H1 (cell line): ENCODE data around the gene UBAP1. TPM values are rescaled to one million over a fixed set of nuclear protein-coding genes. Genes with fewer than 3 reads are reported as not detected.
"Not testable (repeated sequence)": the region's sequence is repeated elsewhere in the genome, so short reads cannot be mapped to it uniquely, and the experiment has no call there.

Experiments used
- CTCF ChIA-PET: fragments of 300-600 bp; sonication (Branson Sonifier 250); formaldehyde crosslinking; loops from one replicate; lab custom pipeline; 2021; ENCODE audit not compliant: partially characterized antibody; lab: Charles Lee
- POLR2A ChIA-PET: fragments of 300-600 bp; sonication (Branson Sonifier 250); formaldehyde crosslinking; loops from one replicate; lab custom pipeline; 2021; ENCODE audit warnings: inconsistent platforms; ENCODE audit not compliant: partially characterized antibody; lab: Charles Lee
- DNase-seq, 2 experiments: peaks; one replicate each; pipeline versions ENCODE4 v3.0.0 to v3.0.0-alpha.2; 2010 to 2022; ENCODE audit warnings: low spot score in 2 of 2, low read depth in 1 of 2, mixed read lengths in 1 of 2
- FAIRE-seq: peaks from 2 replicates; lab custom pipeline; 2011; peaks lifted over from hg19 to GRCh38; lab: Jason Lieb, UNC
- H2AFZ ChIP-seq: 2 replicates; pipeline ENCODE4 v1.8.1; 2012; ENCODE audit warnings: low read length, inconsistent platforms
- H2AK5ac ChIP-seq: 2 replicates; pipeline ENCODE4 v1.6.1; 2013; ENCODE audit warnings: low read depth, low read length
- H2BK120ac ChIP-seq: replicated peaks from 2 replicates; pipeline ENCODE3; 2013; ENCODE audit warnings: low read depth, low read length, inconsistent platforms
- H2BK12ac ChIP-seq: 2 replicates; pipeline ENCODE4 v1.6.1; 2013; ENCODE audit warnings: low read depth, low read length
- H2BK15ac ChIP-seq: 2 replicates; pipeline ENCODE4 v1.6.1; 2013; ENCODE audit warnings: low read length
- H2BK20ac ChIP-seq: 2 replicates; pipeline ENCODE4 v1.6.1; 2013; ENCODE audit warnings: low read length
- H2BK5ac ChIP-seq: 2 replicates; pipeline ENCODE4 v1.6.1; 2013; ENCODE audit warnings: low read depth, low read length
- H3K14ac ChIP-seq: 2 replicates; pipeline ENCODE4 v1.6.1; 2013; ENCODE audit warnings: inconsistent platforms; ENCODE audit not compliant: insufficient read length
- H3K18ac ChIP-seq: 2 replicates; pipeline ENCODE4 v1.6.1; 2013; ENCODE audit warnings: low read length; ENCODE audit errors: extremely low read depth
- H3K23ac ChIP-seq: 2 replicates; pipeline ENCODE4 v1.6.1; 2013; ENCODE audit warnings: inconsistent platforms; ENCODE audit not compliant: insufficient read length
- H3K23me2 ChIP-seq: 2 replicates; pipeline ENCODE4 v1.6.1; 2013; ENCODE audit warnings: low read depth, low read length
- H3K27ac ChIP-seq: 2 replicates; pipeline ENCODE4 v1.6.1; 2011; ENCODE audit warnings: low read depth, low read length, inconsistent platforms
- H3K27me3 ChIP-seq, 4 experiments: replicated peaks in 1 of 4; 1 replicate in 1 of 4; 2 replicates in 3 of 4; pipeline versions ENCODE4 v1.6.1 to v1.8.1; 2011 to 2013; ENCODE audit warnings: low read length in 3 of 4, mild to moderate bottlenecking in 3 of 4, inconsistent platforms in 2 of 4, mixed read lengths in 2 of 4, moderate library complexity in 1 of 4; ENCODE audit not compliant: control insufficient read depth in 3 of 4, insufficient read depth in 3 of 4; ENCODE audit errors: extremely low read depth in 1 of 4
- H3K36me3 ChIP-seq, 4 experiments: 2 replicates each; pipeline versions ENCODE4 v1.6.1 to v1.8.1; 2011 to 2013; ENCODE audit warnings: mild to moderate bottlenecking in 4 of 4, low read length in 3 of 4, moderate library complexity in 2 of 4, control low read depth in 1 of 4, inconsistent platforms in 1 of 4; ENCODE audit not compliant: insufficient read depth in 4 of 4, control insufficient read depth in 2 of 4
- H3K4ac ChIP-seq: replicated peaks from 2 replicates; pipeline ENCODE3; 2013; ENCODE audit warnings: low read length, low read depth, mixed read lengths, inconsistent platforms; ENCODE audit not compliant: insufficient read length
- H3K4me1 ChIP-seq, 4 experiments: replicated peaks in 1 of 4; 1 replicate in 1 of 4; 2 replicates in 3 of 4; pipeline versions ENCODE4 v1.6.1 to v1.8.1; 2011 to 2013; ENCODE audit warnings: low read length in 3 of 4, inconsistent platforms in 2 of 4, mixed read lengths in 1 of 4; ENCODE audit not compliant: insufficient read depth in 4 of 4, control insufficient read depth in 3 of 4
- H3K4me2 ChIP-seq, 2 experiments: 2 replicates each; pipeline versions ENCODE4 v1.6.1 to v1.8.1; 2011 to 2013; ENCODE audit warnings: low read depth in 2 of 2, low read length in 2 of 2, control low read depth in 1 of 2, inconsistent platforms in 1 of 2, mild to moderate bottlenecking in 1 of 2; ENCODE audit not compliant: insufficient read depth in 1 of 2
- H3K4me3 ChIP-seq, 4 experiments: fragments of 200-600, 300-600 bp in 1 of 4; sonication (generic), shearing (Covaris generic), sonication (Bioruptor Twin) in 1 of 4; 2 replicates each; pipeline versions ENCODE4 v1.5.1 to v1.8.1; 2011 to 2016; ENCODE audit warnings: low read length in 4 of 4, low read depth in 3 of 4, control low read depth in 2 of 4, inconsistent platforms in 2 of 4, mild to moderate bottlenecking in 2 of 4, mixed read lengths in 1 of 4, moderate library complexity in 1 of 4; ENCODE audit not compliant: insufficient read depth in 2 of 4; ENCODE audit errors: extremely low read depth in 1 of 4
- H3K56ac ChIP-seq: replicated peaks from 2 replicates; pipeline ENCODE3; 2013; ENCODE audit warnings: low read depth, mild to moderate bottlenecking, mixed read lengths, low read length, inconsistent platforms; ENCODE audit not compliant: insufficient read length
- H3K79me1 ChIP-seq: 2 replicates; pipeline ENCODE4 v1.6.1; 2013; ENCODE audit warnings: low read depth, low read length, control low read depth
- H3K79me2 ChIP-seq, 2 experiments: 2 replicates each; pipeline versions ENCODE4 v1.6.1 to v1.8.1; 2012 to 2013; ENCODE audit warnings: low read length in 2 of 2, mild to moderate bottlenecking in 2 of 2, inconsistent platforms in 1 of 2; ENCODE audit not compliant: insufficient read depth in 2 of 2, control insufficient read depth in 1 of 2
- H3K9ac ChIP-seq, 4 experiments: replicated peaks in 1 of 4; 1 replicate in 1 of 4; 2 replicates in 3 of 4; pipeline versions ENCODE4 v1.6.1 to v1.8.1; 2011 to 2013; ENCODE audit warnings: low read depth in 3 of 4, low read length in 3 of 4, control low read depth in 2 of 4, mild to moderate bottlenecking in 2 of 4, moderate library complexity in 2 of 4, inconsistent platforms in 1 of 4; ENCODE audit errors: extremely low read depth in 1 of 4
- H3K9me3 ChIP-seq, 2 experiments: 2 replicates each; pipeline versions ENCODE4 v1.6.1 to v1.8.1; 2012 to 2013; ENCODE audit warnings: mild to moderate bottlenecking in 2 of 2, moderate library complexity in 2 of 2, control low read depth in 1 of 2, inconsistent platforms in 1 of 2, low read depth in 1 of 2, low read length in 1 of 2, mixed read lengths in 1 of 2; ENCODE audit not compliant: insufficient read depth in 2 of 2
- H4K20me1 ChIP-seq, 2 experiments: replicated peaks in 1 of 2; 2 replicates each; pipeline versions ENCODE3 to v1.8.1; 2011 to 2013; ENCODE audit warnings: inconsistent platforms in 2 of 2, low read length in 2 of 2, mild to moderate bottlenecking in 1 of 2; ENCODE audit not compliant: insufficient read depth in 2 of 2, control insufficient read depth in 1 of 2
- H4K5ac ChIP-seq: 2 replicates; pipeline ENCODE4 v1.6.1; 2013; ENCODE audit warnings: low read length, low read depth, mixed read lengths, inconsistent platforms; ENCODE audit not compliant: insufficient read length
- H4K8ac ChIP-seq: 2 replicates; pipeline ENCODE4 v1.8.0; 2013; ENCODE audit warnings: mild to moderate bottlenecking, moderate library complexity, low read length, inconsistent platforms; ENCODE audit not compliant: insufficient read depth; ENCODE audit errors: extremely low read depth
- H4K91ac ChIP-seq: replicated peaks from 2 replicates; pipeline ENCODE3; 2013; ENCODE audit warnings: low read length, mixed read lengths, inconsistent platforms; ENCODE audit not compliant: insufficient read length
- WGBS, 2 experiments: shearing (Covaris generic) in 1 of 2; methylation state at CpG; one replicate each; pipeline versions ENCODE4 v1.1.6 to v1.1.7; 2013 to 2015; ENCODE audit warnings: low lambda C conversion rate in 2 of 2, mixed read lengths in 2 of 2, inconsistent platforms in 1 of 2, low coverage in 1 of 2, missing lambda C conversion rate in 1 of 2; ENCODE audit not compliant: insufficient replicate concordance in 2 of 2, insufficient coverage in 1 of 2, insufficient read length in 1 of 2; ENCODE audit errors: extremely low coverage in 1 of 2, missing lambda C conversion rate in 1 of 2; 5-methylcytosine and 5-hydroxymethylcytosine counted together
- polyA plus RNA-seq, 7 experiments: library from polyadenylated mRNA; depleted of rRNA in 3 of 7; stranded (reverse) in 5 of 7; unstranded in 2 of 7; fragments of >200 nt in 5 of 7; fragments of 200-250 nt in 2 of 7; gene quantifications; 1 replicate in 5 of 7; 2 replicates in 1 of 7; 4 replicates in 1 of 7; pipeline versions ENCODE4 v1.2.1 to v1.2.3, GENCODE V29; 2011 to 2013; ENCODE audit warnings: missing spikeins in 2 of 7, mixed read lengths in 2 of 7
- total RNA-seq: library from RNA; stranded (reverse); fragmentation: NEBNext Ultra II Directional; extraction: Animal tissue kit (Norgen Biotek cat#: 25700); gene quantifications from 2 replicates; pipeline ENCODE4 v1.2.1, GENCODE V29; 2021

The UBAP1 gene
- total and polyA plus RNA-seq, 2 of the 8 experiments (the other 6 are each of a cell fraction or from before 2014, with no cell fraction given) = 31.3 to 31.4 TPM

- H3K14ac ChIP-seq, H3K9ac ChIP-seq, H3K56ac ChIP-seq, H3K18ac ChIP-seq, H2AFZ ChIP-seq, H3K79me1 ChIP-seq, H2BK120ac ChIP-seq, H3K4me2 ChIP-seq, DNase-seq, H3K79me2 ChIP-seq, H3K23me2 ChIP-seq, H4K91ac ChIP-seq, H4K5ac ChIP-seq, H3K27me3 ChIP-seq, H2AK5ac ChIP-seq, H2BK12ac ChIP-seq, H2BK5ac ChIP-seq, H3K9me3 ChIP-seq, H3K4me3 ChIP-seq, H4K20me1 ChIP-seq, H3K23ac ChIP-seq, H2BK15ac ChIP-seq, H2BK20ac ChIP-seq, H3K27ac ChIP-seq, CTCF ChIA-PET, H4K8ac ChIP-seq, H3K4ac ChIP-seq, H3K4me1 ChIP-seq, POLR2A ChIA-PET: not testable (repeated sequence)
- no CpG with 5 or more reads among the region's 2 CpGs for WGBS, 2 experiments
- FAIRE-seq = peak; percentile 79
- peaks cover 9 to 42% (median 17%) of the 10 kb centered on the region in 4 experiments for H3K36me3 ChIP-seq
Observed at GRCh38 chr9:34245212-34245611, 66.4 kb downstream of the UBAP1 start.
